ENCODE data around the gene NMD3. TPM values are rescaled to one million over a fixed set of nuclear protein-coding genes. Genes with fewer than 3 reads are reported as not detected.

The NMD3 gene
- total and polyA plus RNA-seq, 4 donors, result 18.7 to 64.1 (median 33.2) TPM

DNA sequence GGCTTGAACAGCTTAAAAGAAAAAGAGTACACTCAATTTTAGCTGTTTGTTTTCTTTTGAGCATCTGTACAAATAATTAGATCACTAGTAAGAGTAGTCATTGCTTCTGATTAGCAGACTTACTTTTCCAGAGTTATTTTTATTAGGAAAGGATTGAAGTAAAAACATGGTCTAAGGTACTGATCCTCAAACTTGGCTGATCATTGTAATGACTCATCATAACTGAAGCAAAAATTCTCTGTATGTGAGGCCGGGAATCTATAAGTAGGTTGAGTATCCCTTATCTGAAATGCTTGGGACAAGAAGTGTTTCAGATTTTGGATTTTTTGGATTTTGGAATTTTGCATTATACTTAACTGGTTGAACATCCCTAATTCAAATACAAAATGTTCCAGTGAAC is 12.4 kb downstream of the NMD3 start:
- 82 to 95% methylated on average over 1 of the region's 1 CpG for WGBS, 2 donors
- Histone ChIP-seq H3K4me1 (ENCODE audit: control insufficient read depth in 5 of 5, insufficient read depth in 5 of 5, low read length in 5 of 5) (peaks cover 0 to 20% (median 0%) of the 10 kb centered on the region in 5 donors), H3K9ac (ENCODE audit: insufficient read depth in 1 of 2, low read length in 2 of 2) (no peak overlapping the region), H3K27me3 (ENCODE audit: control insufficient read depth in 3 of 3, insufficient read depth in 3 of 3, low read length in 2 of 3) (no peaks in the 10 kb centered on the region), H3K36me3 (ENCODE audit: control insufficient read depth in 4 of 4, insufficient read depth in 4 of 4, low read length in 4 of 4) (peaks cover 10 to 29% (median 22%) of the 10 kb centered on the region in 4 donors), H3K4me3 (no peak overlapping the region), H3K27ac (ENCODE audit: low read depth in 1 of 2, low read length in 1 of 2) (no peak overlapping the region), H3K9me3 (ENCODE audit: control insufficient read depth in 4 of 4, insufficient read depth in 3 of 4, low read length in 3 of 4) (no peaks in the 10 kb centered on the region)
- no peak for DNase-seq
- no peak for ATAC-seq (ENCODE audit: insufficient read depth, low FRiP score)
- TF ChIP-seq, protein P1, sequence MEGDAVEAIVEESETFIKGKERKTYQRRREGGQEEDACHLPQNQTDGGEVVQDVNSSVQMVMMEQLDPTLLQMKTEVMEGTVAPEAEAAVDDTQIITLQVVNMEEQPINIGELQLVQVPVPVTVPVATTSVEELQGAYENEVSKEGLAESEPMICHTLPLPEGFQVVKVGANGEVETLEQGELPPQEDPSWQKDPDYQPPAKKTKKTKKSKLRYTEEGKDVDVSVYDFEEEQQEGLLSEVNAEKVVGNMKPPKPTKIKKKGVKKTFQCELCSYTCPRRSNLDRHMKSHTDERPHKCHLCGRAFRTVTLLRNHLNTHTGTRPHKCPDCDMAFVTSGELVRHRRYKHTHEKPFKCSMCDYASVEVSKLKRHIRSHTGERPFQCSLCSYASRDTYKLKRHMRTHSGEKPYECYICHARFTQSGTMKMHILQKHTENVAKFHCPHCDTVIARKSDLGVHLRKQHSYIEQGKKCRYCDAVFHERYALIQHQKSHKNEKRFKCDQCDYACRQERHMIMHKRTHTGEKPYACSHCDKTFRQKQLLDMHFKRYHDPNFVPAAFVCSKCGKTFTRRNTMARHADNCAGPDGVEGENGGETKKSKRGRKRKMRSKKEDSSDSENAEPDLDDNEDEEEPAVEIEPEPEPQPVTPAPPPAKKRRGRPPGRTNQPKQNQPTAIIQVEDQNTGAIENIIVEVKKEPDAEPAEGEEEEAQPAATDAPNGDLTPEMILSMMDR (IDR thresholded peaks at IDR 0.05; ENCODE audit: control extremely low read depth, extremely low read depth), result no peak

DNA sequence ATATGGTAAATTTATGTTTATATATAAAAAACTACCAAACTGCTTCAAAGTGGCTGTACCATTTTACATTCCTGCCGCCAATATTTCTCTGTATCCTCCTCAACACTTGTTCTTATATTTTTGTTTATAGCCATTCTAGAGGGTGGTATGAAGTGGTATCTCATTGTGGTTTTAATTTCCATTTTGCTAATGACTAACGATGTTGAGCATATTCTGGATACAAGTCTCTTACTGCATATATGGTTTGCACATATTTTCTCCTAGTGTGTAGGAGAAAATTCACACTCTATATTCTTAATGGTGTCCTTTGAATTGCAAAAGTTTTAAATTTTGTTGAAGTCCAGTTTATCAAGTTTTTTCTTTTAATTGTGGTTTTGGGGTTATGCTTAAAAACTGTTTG is 15.1 kb downstream of the NMD3 start:
- DNase-seq, result no peak
- no peaks in the 10 kb centered on the region for H3K9me3 ChIP-seq (ENCODE audit: control insufficient read depth in 4 of 4, insufficient read depth in 3 of 4, low read length in 3 of 4)
- peaks cover 0 to 4% (median 0%) of the 10 kb centered on the region in 5 donors for H3K4me1 ChIP-seq (ENCODE audit: control insufficient read depth in 5 of 5, insufficient read depth in 5 of 5, low read length in 5 of 5)
- H3K36me3 ChIP-seq (ENCODE audit: control insufficient read depth in 4 of 4, insufficient read depth in 4 of 4, low read length in 4 of 4), result peaks cover 5 to 29% (median 16%) of the 10 kb centered on the region in 4 donors
- 94 to 95% methylated on average over 2 of the region's 2 CpGs for WGBS, 2 donors
- no peak overlapping the region for H3K27ac ChIP-seq (ENCODE audit: low read depth in 1 of 2, low read length in 1 of 2)
- no peak for ATAC-seq (ENCODE audit: insufficient read depth, low FRiP score)
- TF ChIP-seq, protein P1 (IDR thresholded peaks at IDR 0.05; ENCODE audit: control extremely low read depth, extremely low read depth), result no peak
- H3K4me3 ChIP-seq, result no peak overlapping the region
- no peak overlapping the region for H3K9ac ChIP-seq (ENCODE audit: insufficient read depth in 1 of 2, low read length in 2 of 2)
- no peaks in the 10 kb centered on the region for H3K27me3 ChIP-seq (ENCODE audit: control insufficient read depth in 3 of 3, insufficient read depth in 3 of 3, low read length in 2 of 3)

DNA sequence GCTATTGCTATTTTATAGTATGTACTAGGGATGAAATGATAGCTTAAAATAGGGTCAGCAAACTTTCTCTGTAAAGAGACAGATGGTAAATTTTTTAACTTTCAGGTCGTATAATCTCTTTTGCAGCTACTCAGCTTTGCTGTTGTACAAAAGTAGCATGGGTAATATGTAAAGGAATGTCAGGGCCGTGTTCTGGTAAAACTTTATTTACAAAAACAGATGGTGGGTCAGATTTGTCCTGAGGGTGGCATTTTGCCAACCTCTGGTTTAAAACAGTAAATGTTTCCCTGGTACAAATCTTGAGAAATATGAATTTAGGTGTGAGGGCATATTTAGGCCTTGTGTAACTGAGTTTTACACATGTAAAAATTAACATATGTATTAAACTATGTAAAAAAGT is 18.6 kb downstream of the NMD3 start:
- Histone ChIP-seq H3K36me3 (ENCODE audit: control insufficient read depth in 4 of 4, insufficient read depth in 4 of 4, low read length in 4 of 4) (peaks cover 4 to 21% (median 18%) of the 10 kb centered on the region in 4 donors), H3K27ac (ENCODE audit: low read depth in 1 of 2, low read length in 1 of 2) (no peak overlapping the region), H3K27me3 (ENCODE audit: control insufficient read depth in 3 of 3, insufficient read depth in 3 of 3, low read length in 2 of 3) (no peaks in the 10 kb centered on the region), H3K4me1 (ENCODE audit: control insufficient read depth in 5 of 5, insufficient read depth in 5 of 5, low read length in 5 of 5) (no peaks in the 10 kb centered on the region), H3K4me3 (no peak overlapping the region), H3K9ac (ENCODE audit: insufficient read depth in 1 of 2, low read length in 2 of 2) (no peak overlapping the region), H3K9me3 (ENCODE audit: control insufficient read depth in 4 of 4, insufficient read depth in 3 of 4, low read length in 3 of 4) (no peaks in the 10 kb centered on the region)
- no peak for DNase-seq
- no peak for ATAC-seq (ENCODE audit: insufficient read depth, low FRiP score)
- TF ChIP-seq, protein P1 (IDR thresholded peaks at IDR 0.05; ENCODE audit: control extremely low read depth, extremely low read depth), result no peak
- 78 to 82% methylated on average over 2 of the region's 2 CpGs for WGBS, 2 donors

DNA sequence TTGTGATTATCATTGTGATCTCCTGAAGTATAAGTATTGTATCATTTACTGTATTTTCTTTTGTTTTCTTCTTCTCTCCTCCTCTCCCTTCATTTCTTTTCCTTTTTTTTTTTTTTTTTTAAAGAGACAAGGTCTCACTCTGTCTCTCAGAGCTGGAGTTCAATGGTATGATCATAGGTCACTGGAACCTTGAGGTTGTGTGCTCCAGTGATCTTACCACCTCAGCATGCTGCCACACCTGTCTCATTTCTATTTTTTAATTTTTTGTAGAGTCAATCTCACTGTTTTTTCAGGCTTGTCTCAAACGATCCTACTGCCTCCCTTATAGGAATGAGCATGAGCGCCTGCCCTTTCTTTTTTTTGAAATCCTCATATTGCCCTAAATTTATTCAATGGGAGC is 23.4 kb downstream of the NMD3 start:
- no peaks in the 10 kb centered on the region for H3K4me1 ChIP-seq (ENCODE audit: control insufficient read depth in 5 of 5, insufficient read depth in 5 of 5, low read length in 5 of 5)
- no peaks in the 10 kb centered on the region for H3K9me3 ChIP-seq (ENCODE audit: control insufficient read depth in 4 of 4, insufficient read depth in 3 of 4, low read length in 3 of 4)
- H3K9ac ChIP-seq (ENCODE audit: insufficient read depth in 1 of 2, low read length in 2 of 2), result no peak overlapping the region
- TF ChIP-seq, protein P1 (IDR thresholded peaks at IDR 0.05; ENCODE audit: control extremely low read depth, extremely low read depth), result no peak
- H3K36me3 ChIP-seq (ENCODE audit: control insufficient read depth in 4 of 4, insufficient read depth in 4 of 4, low read length in 4 of 4), result peaks cover 4 to 23% (median 20%) of the 10 kb centered on the region in 4 donors
- 87% methylated on average over 2 of the region's 2 CpGs for WGBS, 2 donors
- no peak overlapping the region for H3K4me3 ChIP-seq
- no peak overlapping the region for H3K27ac ChIP-seq (ENCODE audit: low read depth in 1 of 2, low read length in 1 of 2)
- ATAC-seq (ENCODE audit: insufficient read depth, low FRiP score), result no peak
- DNase-seq, result no peak
- no peaks in the 10 kb centered on the region for H3K27me3 ChIP-seq (ENCODE audit: control insufficient read depth in 3 of 3, insufficient read depth in 3 of 3, low read length in 2 of 3)
